HepG2 (cell line): ENCODE results near the gene C16orf87. TPM values are rescaled to one million over a fixed set of nuclear protein-coding genes. Genes with fewer than 3 reads are reported as not detected.

ENCODE experiments used
- BHLHE40 ChIP-seq: IDR thresholded peaks from 2 replicates; pipeline ENCODE4 v1.6.1; 2011; ENCODE audit warnings: low read length, improper control_type of control experiment
- E2F1 ChIP-seq: sonication (generic); formaldehyde crosslinking; IDR thresholded peaks from 2 replicates; pipeline ENCODE4 v1.5.0; 2020; ENCODE audit warnings: missing genetic modification reagents
- HMGXB4 ChIP-seq, 2 experiments: sonication (generic) in 1 of 2; formaldehyde crosslinking in 1 of 2; IDR thresholded peaks; 2 replicates each; pipeline versions ENCODE4 v1.4.0 to v1.6.1; 2018 to 2020; ENCODE audit warnings: missing genetic modification reagents in 2 of 2, borderline replicate concordance in 1 of 2, low read depth in 1 of 2, mild to moderate bottlenecking in 1 of 2, missing biosample characterization in 1 of 2
- KLF11 ChIP-seq: IDR thresholded peaks from 2 replicates; pipeline ENCODE4 v1.6.1; 2016; ENCODE audit warnings: missing compliant biosample characterization
- NR2F2 ChIP-seq: IDR thresholded peaks from 2 replicates; pipeline ENCODE4 v1.6.1; 2012; ENCODE audit warnings: low read depth, inconsistent platforms, borderline replicate concordance
- NR2F6 ChIP-seq, 2 experiments: IDR thresholded peaks; 2 replicates each; pipeline ENCODE4 v1.6.1; 2016; ENCODE audit warnings: antibody characterized with exemption in 1 of 2, mild to moderate bottlenecking in 1 of 2
- PAF1 ChIP-seq: IDR thresholded peaks from 2 replicates; pipeline ENCODE4 v1.6.1; 2016; ENCODE audit warnings: missing genetic modification reagents, missing compliant biosample characterization
- PATZ1 ChIP-seq: sonication (generic); formaldehyde crosslinking; IDR thresholded peaks from 2 replicates; pipeline ENCODE4 v1.4.0; 2020; ENCODE audit warnings: missing genetic modification reagents
- POLR2A ChIP-seq, 2 experiments: IDR thresholded peaks; 2 replicates each; pipeline ENCODE4 v1.6.1; 2011; ENCODE audit warnings: low read depth in 2 of 2, low read length in 2 of 2, mild to moderate bottlenecking in 1 of 2, moderate library complexity in 1 of 2; ENCODE audit not compliant: insufficient read depth in 1 of 2
- POLR2AphosphoS5 ChIP-seq: IDR thresholded peaks from 2 replicates; pipeline ENCODE4 v1.6.1; 2012; ENCODE audit warnings: low read depth, low read length
- PRDM15 ChIP-seq: sonication (generic); formaldehyde crosslinking; IDR thresholded peaks from 2 replicates; pipeline ENCODE4 v1.4.0; 2020; ENCODE audit warnings: missing genetic modification reagents
- PRMT3 ChIP-seq: sonication (generic); formaldehyde crosslinking; IDR thresholded peaks from 2 replicates; pipeline ENCODE4 v1.8.1; 2022; ENCODE audit warnings: low read depth, mild to moderate bottlenecking, moderate library complexity, missing genetic modification reagents, borderline replicate concordance
- SMYD3 ChIP-seq: sonication (generic); formaldehyde crosslinking; IDR thresholded peaks from 2 replicates; pipeline ENCODE4 v1.8.1; 2023; ENCODE audit warnings: mild to moderate bottlenecking, missing genetic modification reagents
- TEAD3 ChIP-seq: optimal IDR thresholded peaks from 2 replicates; pipeline ENCODE3; 2016; ENCODE audit warnings: borderline replicate concordance
- ZFP36 ChIP-seq: fragments of 150-350 bp; IDR thresholded peaks from 2 replicates; pipeline ENCODE4 v1.6.1; 2018; ENCODE audit warnings: borderline replicate concordance, low read length, low read depth; ENCODE audit not compliant: partially characterized antibody
- ZNF512B ChIP-seq: sonication (generic); formaldehyde crosslinking; IDR thresholded peaks from 2 replicates; pipeline ENCODE4 v1.5.1; 2020; ENCODE audit warnings: missing genetic modification reagents, mild to moderate bottlenecking, borderline replicate concordance
- polyA plus RNA-seq, 8 experiments: library from polyadenylated mRNA; depleted of rRNA in 3 of 8; stranded (reverse) in 7 of 8; unstranded in 1 of 8; fragments of >200 nt; fragmentation: Illumina TruSeq in 4 of 8; extraction: Trizol in 4 of 8; gene quantifications; 2 replicates each; pipeline versions ENCODE4 v1.2.1 to v1.2.3, GENCODE V29; 2011 to 2016; ENCODE audit warnings: low read depth in 4 of 8, missing spikeins in 1 of 8, mixed read lengths in 1 of 8; ENCODE audit not compliant: insufficient read depth in 1 of 8
- total RNA-seq, 5 experiments: library from RNA; depleted of rRNA; stranded (reverse); fragments of >200 nt; fragmentation: Illumina TruSeq; extraction: Trizol; gene quantifications; 2 replicates each; pipeline ENCODE4 v1.2.3, GENCODE V29; 2016; ENCODE audit warnings: low read depth in 1 of 5

C16orf87 gene
- total and polyA plus RNA-seq, 2 of the 13 experiments (the other 11 are each of a cell fraction or from before 2014, with no cell fraction given), result 8.6 to 19.5 TPM

GRCh38 chr16:46747777-46748651 is 83.0 kb downstream of the C16orf87 start, which contains the start of gene MYLK3 (continued):
- TF ChIP-seq E2F1, result no peak
- TF ChIP-seq KLF11, result no peak
- no peak for TF ChIP-seq POLR2AphosphoS5
- no peak for TF ChIP-seq PATZ1 (CRISPR knock-in tag)
- TF ChIP-seq NR2F2, result no peak
- peak in 1 of 2 experiments; percentile 64; a peak in 2 of 4 replicates for TF ChIP-seq POLR2A (IDR thresholded peaks at IDR 0.05; ENCODE audit: insufficient read depth in 1 of 2, low read depth in 2 of 2, low read length in 2 of 2)
- no peak for TF ChIP-seq PAF1 (CRISPR knock-in tag)
- no peak for TF ChIP-seq PRDM15 (CRISPR knock-in tag)
- TF ChIP-seq TEAD3 (CRISPR knock-in tag), result peak; percentile 90
- TF ChIP-seq NR2F6 (IDR thresholded peaks at IDR 0.05), result peak; percentile 59; the same call in 1 of the 2 replicates
- TF ChIP-seq NR2F6 (CRISPR knock-in tag; IDR thresholded peaks at IDR 0.05), result peak; percentile 67
- TF ChIP-seq BHLHE40, result peak; percentile 2; the same call in 1 of the 2 replicates
- no peak for TF ChIP-seq ZNF512B (CRISPR knock-in tag)
- no peak for TF ChIP-seq PRMT3 (CRISPR knock-in tag)
- no peak for TF ChIP-seq ZFP36
- peak in 1 of 2 experiments; percentile 31; a peak in 1 of 4 replicates for TF ChIP-seq HMGXB4 (CRISPR knock-in tag; IDR thresholded peaks at IDR 0.05; ENCODE audit: borderline replicate concordance in 1 of 2, low read depth in 1 of 2)
- TF ChIP-seq SMYD3, result no peak
